ENCODE results near the gene FHIP1A. TPM values are rescaled to one million over a fixed set of nuclear protein-coding genes. Genes with fewer than 3 reads are reported as not detected.
"Not testable (repeated sequence)": the region's sequence is repeated elsewhere in the genome, so short reads cannot be mapped to it uniquely, and the experiment has no call there.

FHIP1A gene
- total RNA-seq, 2 donors from 2014 or later: 18.9 to 29.2 TPM

DNA sequence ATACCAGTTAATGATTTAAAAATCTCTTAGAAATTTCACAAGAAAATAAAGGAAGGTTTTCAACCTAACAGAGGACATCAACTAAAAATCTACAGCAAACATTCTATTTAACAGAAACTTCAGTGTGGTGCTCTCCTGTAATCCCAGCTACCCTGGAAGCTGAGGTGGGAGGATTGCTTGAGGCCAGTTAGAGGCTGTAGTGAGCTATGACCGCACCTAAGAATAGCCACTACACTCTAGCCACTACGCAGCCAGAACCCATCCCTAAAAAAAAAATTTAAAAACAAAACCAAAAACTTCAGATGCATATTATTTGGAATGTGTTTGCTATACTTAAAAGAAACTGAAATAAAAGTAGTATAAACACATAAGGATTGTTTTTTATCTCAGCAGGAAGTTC lies 7.2 kb upstream of the FHIP1A start:
- DNase-seq: no peak
- H3K36me3 ChIP-seq (ENCODE audit: control insufficient read depth, insufficient read depth, low read length): no peaks in the 10 kb centered on the region
- peaks cover 2% of the 10 kb centered on the region for H3K9me3 Mint-ChIP-seq

DNA sequence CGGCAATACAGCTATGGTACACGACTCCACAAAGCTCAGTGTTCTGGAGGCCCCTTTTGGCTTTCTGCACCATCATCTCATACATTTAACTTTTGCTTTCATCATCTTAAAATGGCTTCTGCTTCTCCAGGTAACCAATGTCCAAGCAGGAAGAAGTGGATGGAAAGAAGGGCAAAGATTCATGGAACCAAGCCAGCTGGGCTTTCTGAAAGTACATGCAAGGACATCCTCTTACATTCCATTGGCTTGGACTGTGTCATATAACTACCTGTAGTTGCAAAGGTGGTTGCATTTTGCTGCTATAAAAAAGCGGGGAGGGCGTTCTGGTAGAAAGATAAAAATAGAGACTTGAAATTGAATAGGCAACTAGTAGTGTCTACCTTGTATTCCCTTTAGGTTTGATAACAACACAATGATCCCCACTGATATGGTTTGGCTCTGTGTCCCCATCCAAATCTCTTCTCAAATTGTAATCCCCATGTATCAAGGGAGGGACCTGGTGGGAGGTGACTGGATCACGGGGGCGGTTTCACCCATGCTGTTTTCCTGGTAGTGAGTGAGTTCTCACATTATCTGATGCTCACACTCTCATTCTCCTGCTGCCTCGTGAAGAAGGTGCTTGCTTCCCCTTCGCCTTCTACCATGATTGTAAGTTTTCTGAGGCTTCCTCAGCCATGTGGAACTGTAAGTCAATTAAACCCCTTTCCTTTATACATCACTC lies 6.7 kb upstream of the FHIP1A start:
- no peak overlapping the region for H3K27ac Mint-ChIP-seq
- H3K9me3 Mint-ChIP-seq: peaks cover 2% of the 10 kb centered on the region
- peaks cover 5% of the 10 kb centered on the region for H3K4me1 Mint-ChIP-seq
- no peaks in the 10 kb centered on the region for H3K36me3 ChIP-seq (ENCODE audit: control insufficient read depth, insufficient read depth, low read length)
- H3K4me1 ChIP-seq (ENCODE audit: control insufficient read depth, insufficient read depth, low read length): no peaks in the 10 kb centered on the region
- H3K27ac ChIP-seq (ENCODE audit: low read depth, low read length): no peak overlapping the region
- no peak for DNase-seq
- H3K27me3 Mint-ChIP-seq (ENCODE audit: insufficient read depth): no peaks in the 10 kb centered on the region
- H3K4me3 Mint-ChIP-seq: no peak overlapping the region
- no peak overlapping the region for H3K9ac ChIP-seq (ENCODE audit: extremely low read depth, low read length, poor library complexity, severe bottlenecking)
- peaks cover 4% of the 10 kb centered on the region for H3K36me3 Mint-ChIP-seq (ENCODE audit: low read depth)
- H3K4me3 ChIP-seq (ENCODE audit: low read length): no peak overlapping the region
- TF ChIP-seq, protein P1, sequence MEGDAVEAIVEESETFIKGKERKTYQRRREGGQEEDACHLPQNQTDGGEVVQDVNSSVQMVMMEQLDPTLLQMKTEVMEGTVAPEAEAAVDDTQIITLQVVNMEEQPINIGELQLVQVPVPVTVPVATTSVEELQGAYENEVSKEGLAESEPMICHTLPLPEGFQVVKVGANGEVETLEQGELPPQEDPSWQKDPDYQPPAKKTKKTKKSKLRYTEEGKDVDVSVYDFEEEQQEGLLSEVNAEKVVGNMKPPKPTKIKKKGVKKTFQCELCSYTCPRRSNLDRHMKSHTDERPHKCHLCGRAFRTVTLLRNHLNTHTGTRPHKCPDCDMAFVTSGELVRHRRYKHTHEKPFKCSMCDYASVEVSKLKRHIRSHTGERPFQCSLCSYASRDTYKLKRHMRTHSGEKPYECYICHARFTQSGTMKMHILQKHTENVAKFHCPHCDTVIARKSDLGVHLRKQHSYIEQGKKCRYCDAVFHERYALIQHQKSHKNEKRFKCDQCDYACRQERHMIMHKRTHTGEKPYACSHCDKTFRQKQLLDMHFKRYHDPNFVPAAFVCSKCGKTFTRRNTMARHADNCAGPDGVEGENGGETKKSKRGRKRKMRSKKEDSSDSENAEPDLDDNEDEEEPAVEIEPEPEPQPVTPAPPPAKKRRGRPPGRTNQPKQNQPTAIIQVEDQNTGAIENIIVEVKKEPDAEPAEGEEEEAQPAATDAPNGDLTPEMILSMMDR (conservative IDR thresholded peaks at IDR 0.05): no peak
- H3K27me3 ChIP-seq (ENCODE audit: control insufficient read depth, insufficient read depth, low read length, poor library complexity, severe bottlenecking): peaks cover 8% of the 10 kb centered on the region
- WGBS, 2 experiments (ENCODE audit: insufficient coverage in 1 of 2, insufficient read length in 1 of 2): 79 to 88% methylated on average over 5 to 8 of the region's 8 CpGs
- H3K9me3 ChIP-seq (ENCODE audit: control insufficient read depth, low read length): no peaks in the 10 kb centered on the region

More for the DNA sequence above, 7.2 kb upstream of the FHIP1A start:
- Histone ChIP-seq H3K9me3 (ENCODE audit: control insufficient read depth, low read length) (no peaks in the 10 kb centered on the region), H3K27ac (ENCODE audit: low read depth, low read length) (no peak overlapping the region), H3K4me1 (ENCODE audit: control insufficient read depth, insufficient read depth, low read length) (no peaks in the 10 kb centered on the region), H3K9ac (ENCODE audit: extremely low read depth, low read length, poor library complexity, severe bottlenecking) (no peak overlapping the region), H3K27me3 (ENCODE audit: control insufficient read depth, insufficient read depth, low read length, poor library complexity, severe bottlenecking) (peaks cover 2% of the 10 kb centered on the region), H3K4me3 (ENCODE audit: low read length) (no peak overlapping the region)
- TF ChIP-seq, protein P1 (conservative IDR thresholded peaks at IDR 0.05): no peak
- Mint-ChIP-seq H3K27ac (no peak overlapping the region), H3K4me3 (no peak overlapping the region), H3K27me3 (ENCODE audit: insufficient read depth) (no peaks in the 10 kb centered on the region), H3K4me1 (peaks cover 4% of the 10 kb centered on the region), H3K36me3 (ENCODE audit: low read depth) (peaks cover 4% of the 10 kb centered on the region)
- WGBS, 2 experiments (ENCODE audit: insufficient coverage in 1 of 2, insufficient read length in 1 of 2): 83% methylated on average over 1 of the region's 2 CpGs; no CpG with 5 or more reads in 1 of the 2 experiments

DNA sequence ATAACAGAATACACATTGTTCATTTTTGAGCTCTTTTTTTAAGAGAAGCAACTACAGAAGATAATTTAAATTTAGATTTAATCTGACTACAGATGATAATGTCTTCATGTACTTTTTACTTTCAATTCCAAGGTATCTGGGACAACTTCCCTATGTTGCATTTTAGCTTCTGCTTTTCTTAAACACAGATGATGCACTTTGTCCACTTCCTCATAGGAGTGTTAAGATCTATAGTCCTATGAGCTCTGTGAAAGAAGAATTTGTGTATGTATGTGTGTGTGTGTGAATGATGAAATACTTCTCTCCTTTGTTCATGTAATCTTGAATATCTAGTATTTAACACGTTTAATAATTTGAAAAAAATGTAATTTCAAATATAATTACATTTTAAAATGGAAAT lies 5.3 kb upstream of the FHIP1A start:
- peaks cover 18% of the 10 kb centered on the region for H3K27me3 ChIP-seq (ENCODE audit: control insufficient read depth, insufficient read depth, low read length, poor library complexity, severe bottlenecking)
- H3K4me1 ChIP-seq (ENCODE audit: control insufficient read depth, insufficient read depth, low read length): no peaks in the 10 kb centered on the region
- DNase-seq: no peak
- Mint-ChIP-seq H3K27me3 (ENCODE audit: insufficient read depth) (no peaks in the 10 kb centered on the region), H3K36me3 (ENCODE audit: low read depth) (peaks cover 4% of the 10 kb centered on the region), H3K4me1 (peaks cover 12% of the 10 kb centered on the region), H3K4me3 (no peak overlapping the region), H3K27ac (no peak overlapping the region), H3K9me3 (peaks cover 2% of the 10 kb centered on the region)
- no peaks in the 10 kb centered on the region for H3K36me3 ChIP-seq (ENCODE audit: control insufficient read depth, insufficient read depth, low read length)
- TF ChIP-seq, protein P1 (conservative IDR thresholded peaks at IDR 0.05): no peak
- H3K4me3 ChIP-seq (ENCODE audit: low read length): no peak overlapping the region
- no peak overlapping the region for H3K27ac ChIP-seq (ENCODE audit: low read depth, low read length)
- WGBS, 2 experiments (ENCODE audit: insufficient coverage in 1 of 2, insufficient read length in 1 of 2): no CpG with 5 or more reads among the region's 1 CpG
- H3K9ac ChIP-seq (ENCODE audit: extremely low read depth, low read length, poor library complexity, severe bottlenecking): no peak overlapping the region
- H3K9me3 ChIP-seq (ENCODE audit: control insufficient read depth, low read length): no peaks in the 10 kb centered on the region

DNA sequence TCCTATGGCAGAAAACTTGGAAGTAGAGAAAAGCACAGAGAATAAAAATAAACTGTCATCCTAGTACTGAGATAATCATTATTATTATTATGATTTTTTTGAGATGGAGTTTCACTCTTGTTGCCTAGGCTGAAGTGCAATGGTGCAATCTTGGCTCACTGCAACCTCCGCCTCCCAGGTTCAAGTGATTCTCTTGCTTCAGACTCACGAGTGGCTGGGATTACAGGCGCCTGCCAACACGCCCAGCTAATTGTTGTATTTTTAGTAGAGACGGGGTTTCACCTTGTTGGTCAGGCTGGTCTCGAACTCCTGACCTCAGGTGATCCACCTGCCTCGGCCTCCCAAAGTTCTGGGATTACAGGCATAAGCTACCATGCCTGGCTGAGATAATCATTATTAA lies 4.2 kb upstream of the FHIP1A start:
- not testable (repeated sequence) for H3K27me3 Mint-ChIP-seq (ENCODE audit: insufficient read depth); H3K4me1 ChIP-seq (ENCODE audit: control insufficient read depth, insufficient read depth, low read length); H3K4me3 ChIP-seq (ENCODE audit: low read length); H3K4me3 Mint-ChIP-seq; DNase-seq; H3K27ac ChIP-seq (ENCODE audit: low read depth, low read length); H3K9me3 Mint-ChIP-seq; H3K36me3 ChIP-seq (ENCODE audit: control insufficient read depth, insufficient read depth, low read length); H3K9me3 ChIP-seq (ENCODE audit: control insufficient read depth, low read length); H3K36me3 Mint-ChIP-seq (ENCODE audit: low read depth); H3K9ac ChIP-seq (ENCODE audit: extremely low read depth, low read length, poor library complexity, severe bottlenecking); H3K27ac Mint-ChIP-seq
- WGBS, 2 experiments (ENCODE audit: insufficient coverage in 1 of 2, insufficient read length in 1 of 2): 87 to 90% methylated on average over 5 to 7 of the region's 7 CpGs
- H3K4me1 Mint-ChIP-seq: peaks cover 12% of the 10 kb centered on the region
- peaks cover 18% of the 10 kb centered on the region for H3K27me3 ChIP-seq (ENCODE audit: control insufficient read depth, insufficient read depth, low read length, poor library complexity, severe bottlenecking)
